Measurements from ENCODE around the gene NOL11. TPM values are rescaled to one million over a fixed set of nuclear protein-coding genes. Genes with fewer than 3 reads are reported as not detected.

Gene NOL11
- 67.6 TPM for total RNA-seq

GRCh38 chr17:67717624-67718324 is at the start of gene NOL11:
NOL11 (plus strand) TSS chr17:67717936; CDS start chr17:67717948, 12 bp downstream.

Small RNA genes within 50 kb of the gene (small RNA-seq; reads per million reads assigned to genes)
- gene SNORA38B (ENCODE audit: low replicate concordance), result 2.1 reads per million, percentile 80 among the genes with 10 or more reads in this experiment

Other genes starting within 250 kb of the NOL11 start
- 304 TPM for gene BPTF, start 107.6 kb downstream of the NOL11 start, total RNA-seq